ENCODE measurements around the gene CORO6.

DNA sequence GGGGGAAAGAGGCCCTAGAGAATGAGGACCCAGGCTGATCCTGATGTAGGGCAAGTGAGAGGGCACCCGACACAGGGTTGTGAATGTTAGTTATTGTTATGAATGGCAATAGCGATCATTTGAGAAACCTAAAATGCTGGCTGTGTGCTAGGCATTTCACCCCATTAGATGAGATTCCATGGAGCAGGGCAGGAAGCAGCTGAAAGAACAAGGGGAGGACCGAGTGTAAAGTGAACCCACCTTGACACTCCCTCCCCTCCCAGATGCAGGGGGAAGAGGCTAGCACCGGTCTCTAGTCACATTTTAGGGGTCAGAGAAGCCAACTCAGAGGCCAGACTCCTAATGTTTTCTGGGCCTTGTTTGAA, 553 bp upstream of the CORO6 start:
- TF ChIP-seq EZH2 (IDR thresholded peaks at IDR 0.05; ENCODE audit: insufficient read depth, poor library complexity, severe bottlenecking) (no peak), EZH2phosphoT487 (IDR thresholded peaks at IDR 0.05; ENCODE audit: insufficient read depth, low read depth) (no peak)

Data from GM23248 (cell line).